Measurements from ENCODE around the gene CCDC57. TPM values are rescaled to one million over a fixed set of nuclear protein-coding genes. Genes with fewer than 3 reads are reported as not detected.

Gene CCDC57
- total and polyA plus RNA-seq, 11 donors: 4.3 to 17.6 (median 9.5) TPM

GRCh38 chr17:82118815-82119380 is 93.7 kb downstream of the CCDC57 start:
- H3K4me3 ChIP-seq: no peak overlapping the region
- no peaks in the 10 kb centered on the region for H3K27me3 ChIP-seq
- WGBS, 4 donors: 60 to 74% (median 67%) methylated on average over 12 of the region's 12 CpGs
- ATAC-seq (no peak), DNase-seq (no peak)
- H3K4me1 ChIP-seq: no peaks in the 10 kb centered on the region
- intact Hi-C loops (cut with DNase I): no loop called here
- no peak for TF ChIP-seq CTCF (IDR thresholded peaks at IDR 0.05)
- TF ChIP-seq POLR2A (IDR thresholded peaks at IDR 0.05): no peak
- no peak overlapping the region for H3K27ac ChIP-seq
- H3K9me3 ChIP-seq: no peaks in the 10 kb centered on the region
- peaks cover 0 to 7% (median 0%) of the 10 kb centered on the region in 9 donors for H3K36me3 ChIP-seq

GRCh38 chr17:82118168-82118814 is 94.4 kb downstream of the CCDC57 start:
- Histone ChIP-seq H3K9me3 (no peaks in the 10 kb centered on the region), H3K27me3 (no peaks in the 10 kb centered on the region), H3K27ac (no peak overlapping the region), H3K4me1 (no peaks in the 10 kb centered on the region), H3K4me3 (no peak overlapping the region), H3K36me3 (peaks cover 0 to 10% (median 3%) of the 10 kb centered on the region in 9 donors)
- no peak for TF ChIP-seq CTCF (IDR thresholded peaks at IDR 0.05)
- TF ChIP-seq POLR2A (IDR thresholded peaks at IDR 0.05): no peak
- no peak for ATAC-seq
- intact Hi-C loops (cut with DNase I): no loop called here
- DNase-seq: no peak
- 84 to 89% (median 87%) methylated on average over 12 to 18 of the region's 18 CpGs for WGBS, 4 donors

- 88 to 91% (median 90%) methylated on average over 22 of the region's 22 CpGs for WGBS, 4 donors
- Histone ChIP-seq H3K27me3 (no peaks in the 10 kb centered on the region), H3K27ac (no peak overlapping the region), H3K9me3 (no peaks in the 10 kb centered on the region), H3K4me3 (no peak overlapping the region), H3K4me1 (no peaks in the 10 kb centered on the region), H3K36me3 (peaks cover 0 to 19% (median 0%) of the 10 kb centered on the region in 9 donors)
- ATAC-seq: no peak
- TF ChIP-seq POLR2A (IDR thresholded peaks at IDR 0.05) (no peak), CTCF (IDR thresholded peaks at IDR 0.05) (no peak)
- no peak for DNase-seq
- intact Hi-C loops (cut with DNase I): no loop called here
Measured at GRCh38 chr17:82117139-82118090, 95.2 kb downstream of the CCDC57 start.

- no peaks in the 10 kb centered on the region for H3K9me3 ChIP-seq
- intact Hi-C loops (cut with DNase I): no loop called here
- no peak for TF ChIP-seq POLR2A (IDR thresholded peaks at IDR 0.05)
- ATAC-seq (no peak), DNase-seq (no peak)
- 77 to 88% (median 84%) methylated on average over 6 of the region's 6 CpGs for WGBS, 4 donors
- no peak overlapping the region for H3K4me3 ChIP-seq
- no peak overlapping the region for H3K27ac ChIP-seq
- H3K4me1 ChIP-seq: no peaks in the 10 kb centered on the region
- no peaks in the 10 kb centered on the region for H3K27me3 ChIP-seq
- peaks cover 0 to 19% (median 0%) of the 10 kb centered on the region in 9 donors for H3K36me3 ChIP-seq
Measured at GRCh38 chr17:82116246-82116645, 96.4 kb downstream of the CCDC57 start.

All from heart left ventricle (tissue), 16 donors.